H9 (cell line): ENCODE measurements around the gene AJAP1. TPM values are rescaled to one million over a fixed set of nuclear protein-coding genes. Genes with fewer than 3 reads are reported as not detected.
A peak's percentile ranks its signal among the peaks of the same experiment; 100 is the strongest.

ENCODE experiments used
- DNase-seq: peaks from one replicate; pipeline ENCODE4 v3.0.0-alpha.2; 2017
- H2AFZ ChIP-seq: one replicate; pipeline ENCODE4 v1.6.1; 2013; ENCODE audit warnings: mild to moderate bottlenecking, low read length, control low read depth, moderate library complexity
- H2AK5ac ChIP-seq: 2 replicates; pipeline ENCODE4 v1.6.1; 2013; ENCODE audit warnings: low read length, control low read depth, mixed read lengths; ENCODE audit not compliant: insufficient read length
- H2BK120ac ChIP-seq: one replicate; pipeline ENCODE4 v1.6.1; 2013; ENCODE audit warnings: low read depth, mild to moderate bottlenecking, low read length, control low read depth, inconsistent platforms; ENCODE audit not compliant: poor library complexity, severe bottlenecking
- H2BK12ac ChIP-seq: 2 replicates; pipeline ENCODE4 v1.6.1; 2013; ENCODE audit warnings: low read length, control low read depth, mixed read lengths, low read depth; ENCODE audit not compliant: insufficient read length
- H2BK15ac ChIP-seq: 2 replicates; pipeline ENCODE4 v1.6.1; 2013; ENCODE audit warnings: low read depth, low read length, control low read depth
- H2BK20ac ChIP-seq: one replicate; pipeline ENCODE4 v1.6.1; 2013; ENCODE audit warnings: low read depth, mild to moderate bottlenecking, low read length, control low read depth, inconsistent platforms; ENCODE audit not compliant: poor library complexity, severe bottlenecking
- H2BK5ac ChIP-seq: 2 replicates; pipeline ENCODE4 v1.6.1; 2013; ENCODE audit warnings: low read length, control low read depth, mixed read lengths; ENCODE audit not compliant: insufficient read length
- H3K14ac ChIP-seq: 2 replicates; pipeline ENCODE4 v1.6.1; 2013; ENCODE audit warnings: low read length, control low read depth; ENCODE audit not compliant: insufficient read depth
- H3K18ac ChIP-seq: 2 replicates; pipeline ENCODE4 v1.6.1; 2013; ENCODE audit warnings: low read depth, mild to moderate bottlenecking, mixed read lengths, low read length, control low read depth; ENCODE audit not compliant: insufficient read length
- H3K23ac ChIP-seq: 2 replicates; pipeline ENCODE4 v1.6.1; 2013; ENCODE audit warnings: low read length, control low read depth, mixed read lengths, low read depth; ENCODE audit not compliant: insufficient read length
- H3K23me2 ChIP-seq: 2 replicates; pipeline ENCODE4 v1.6.1; 2013; ENCODE audit warnings: low read depth, mild to moderate bottlenecking, mixed read lengths, low read length, control low read depth; ENCODE audit not compliant: insufficient read length, poor library complexity, severe bottlenecking
- H3K27ac ChIP-seq: 2 replicates; pipeline ENCODE4 v1.5.1; 2013; ENCODE audit warnings: low read length, control low read depth, mixed read lengths, low read depth; ENCODE audit not compliant: insufficient read length
- H3K27me3 ChIP-seq: 2 replicates; pipeline ENCODE4 v1.6.1; 2013; ENCODE audit warnings: low read length, control low read depth, inconsistent platforms; ENCODE audit not compliant: insufficient read depth
- H3K4ac ChIP-seq: 2 replicates; pipeline ENCODE4 v1.6.1; 2013; ENCODE audit warnings: low read depth, mild to moderate bottlenecking, control low read depth, inconsistent platforms, low read length, moderate library complexity
- H3K4me1 ChIP-seq: 2 replicates; pipeline ENCODE4 v1.6.1; 2013; ENCODE audit warnings: low read length, control low read depth, inconsistent platforms; ENCODE audit not compliant: insufficient read depth
- H3K4me2 ChIP-seq: 2 replicates; pipeline ENCODE4 v1.6.1; 2013; ENCODE audit warnings: low read length, control low read depth, mixed read lengths; ENCODE audit not compliant: insufficient read length, insufficient read depth
- H3K56ac ChIP-seq: 2 replicates; pipeline ENCODE4 v1.6.1; 2013; ENCODE audit warnings: low read depth, mild to moderate bottlenecking, mixed read lengths, low read length, control low read depth; ENCODE audit not compliant: insufficient read length
- H3K79me1 ChIP-seq: 2 replicates; pipeline ENCODE4 v1.6.1; 2013; ENCODE audit warnings: low read depth, mild to moderate bottlenecking, moderate library complexity, low read length, control low read depth, inconsistent platforms; ENCODE audit not compliant: insufficient read depth, poor library complexity, severe bottlenecking
- H3K79me2 ChIP-seq: 2 replicates; pipeline ENCODE4 v1.6.1; 2013; ENCODE audit warnings: low read length, control low read depth, inconsistent platforms; ENCODE audit not compliant: insufficient read depth
- H3K9ac ChIP-seq: 2 replicates; pipeline ENCODE4 v1.6.1; 2013; ENCODE audit warnings: low read length, control low read depth, mixed read lengths; ENCODE audit not compliant: insufficient read length; ENCODE audit errors: extremely low read depth
- H3K9me3 ChIP-seq: one replicate; pipeline ENCODE4 v1.6.1; 2013; ENCODE audit warnings: low read depth, low read length, inconsistent platforms; ENCODE audit not compliant: control insufficient read depth
- H3T11ph ChIP-seq: one replicate; pipeline ENCODE4 v1.6.1; 2013; ENCODE audit warnings: mild to moderate bottlenecking, low read length, control low read depth, inconsistent platforms
- H4K20me1 ChIP-seq: one replicate; pipeline ENCODE4 v1.6.1; 2013; ENCODE audit not compliant: control insufficient read depth, insufficient read length, insufficient read depth
- H4K5ac ChIP-seq: 2 replicates; pipeline ENCODE4 v1.6.1; 2013; ENCODE audit warnings: low read depth, mild to moderate bottlenecking, mixed read lengths, low read length, control low read depth; ENCODE audit not compliant: insufficient read length
- H4K8ac ChIP-seq: replicated peaks from 2 replicates; pipeline ENCODE4 v1.6.1; 2013; ENCODE audit warnings: low read length, control low read depth, mixed read lengths, low read depth; ENCODE audit not compliant: insufficient read length
- H4K91ac ChIP-seq: 2 replicates; pipeline ENCODE4 v1.6.1; 2013; ENCODE audit warnings: low read depth, mild to moderate bottlenecking, moderate library complexity, mixed read lengths, low read length, control low read depth; ENCODE audit not compliant: insufficient read length
- H3K27ac Mint-ChIP-seq, 3 experiments: 2 replicates in 2 of 3; 3 replicates in 1 of 3; pipeline ENCODE4 v1.8.0; 2020 to 2021; ENCODE audit warnings: mixed read lengths in 3 of 3, mild to moderate bottlenecking in 1 of 3, moderate library complexity in 1 of 3
- H3K27me3 Mint-ChIP-seq: 2 replicates; pipeline ENCODE4 v1.8.0; 2021; ENCODE audit warnings: low read depth, mild to moderate bottlenecking, moderate library complexity, mixed read lengths
- H3K36me3 Mint-ChIP-seq, 3 experiments: 2 replicates in 2 of 3; 3 replicates in 1 of 3; pipeline ENCODE4 v1.8.0; 2020 to 2021; ENCODE audit warnings: low read depth in 3 of 3, mixed read lengths in 3 of 3; ENCODE audit not compliant: insufficient read depth in 1 of 3
- H3K4me1 Mint-ChIP-seq, 2 experiments: 2 replicates each; pipeline ENCODE4 v1.8.0; 2020; ENCODE audit warnings: mixed read lengths in 2 of 2
- H3K4me3 Mint-ChIP-seq, 2 experiments: 2 replicates in 1 of 2; 3 replicates in 1 of 2; pipeline ENCODE4 v1.8.0; 2020 to 2021; ENCODE audit warnings: mild to moderate bottlenecking in 2 of 2, mixed read lengths in 2 of 2, moderate library complexity in 1 of 2
- H3K9me3 Mint-ChIP-seq, 2 experiments: 2 replicates in 1 of 2; 3 replicates in 1 of 2; pipeline ENCODE4 v1.8.0; 2020; ENCODE audit warnings: mild to moderate bottlenecking in 2 of 2, mixed read lengths in 2 of 2, moderate library complexity in 1 of 2
- CTCF ChIP-seq: fragments of 200-600 bp; sonication (generic); conservative IDR thresholded peaks from 3 replicates; pipeline ENCODE4 v1.8.0; 2021; ENCODE audit warnings: antibody characterized with exemption, mild to moderate bottlenecking
- WGBS: extraction: QIAGEN DNeasy Blood & Tissue Kit; methylation state at CpG from one replicate; pipeline ENCODE4 v1.1.7; 2013; ENCODE audit warnings: missing lambda C conversion rate, low lambda C conversion rate, mixed read lengths; ENCODE audit not compliant: insufficient read length; ENCODE audit errors: extremely low coverage; 5-methylcytosine and 5-hydroxymethylcytosine counted together
- total RNA-seq: library from RNA; stranded (reverse); gene quantifications from 2 replicates; pipeline ENCODE4 v1.2.1, GENCODE V29; 2021

Gene AJAP1
- total RNA-seq, 1 experiment from 2014 or later: 8.6 TPM

GRCh38 chr1:4794020-4794780, 139.8 kb downstream of the AJAP1 start:
- peaks cover 8% of the 10 kb centered on the region for H3K9me3 ChIP-seq
- no peaks in the 10 kb centered on the region for H3K79me1 ChIP-seq
- peaks cover 2% of the 10 kb centered on the region for H3K27me3 ChIP-seq
- H3K9ac ChIP-seq: no peak overlapping the region
- no peak overlapping the region for H3K27ac ChIP-seq
- H3T11ph ChIP-seq: no peak overlapping the region
- H3K4me2 ChIP-seq: no peak overlapping the region
- no peak overlapping the region; the same call in 1 of the 2 replicates for H3K14ac ChIP-seq
- Mint-ChIP-seq H3K27me3 (peaks cover 19% of the 10 kb centered on the region), H3K27ac (no peak overlapping the region), H3K4me1 (peaks cover 6 to 13% of the 10 kb centered on the region in 2 experiments; a peak in 2 of 4 replicates), H3K9me3 (peaks cover 10 to 18% of the 10 kb centered on the region in 2 experiments; a peak in 4 of 5 replicates), H3K4me3 (no peak overlapping the region), H3K36me3 (peaks cover 0 to 7% (median 4%) of the 10 kb centered on the region in 3 experiments; a peak in 3 of 7 replicates)
- no peak overlapping the region for H2BK15ac ChIP-seq
- H4K5ac ChIP-seq: no peak overlapping the region
- no CpG with 5 or more reads among the region's 6 CpGs for WGBS
- no peak overlapping the region for H2AK5ac ChIP-seq
- H2BK120ac ChIP-seq: no peak overlapping the region
- H3K79me2 ChIP-seq: no peaks in the 10 kb centered on the region
- no peaks in the 10 kb centered on the region for H3K4me1 ChIP-seq
- H3K23ac ChIP-seq: no peak overlapping the region
- H2AFZ ChIP-seq: no peak overlapping the region
- no peaks in the 10 kb centered on the region for H3K23me2 ChIP-seq
- no peak for DNase-seq
- H3K56ac ChIP-seq: no peak overlapping the region
- no peak for TF ChIP-seq CTCF
- H4K8ac ChIP-seq: peak overlapping the region; percentile 52
- H2BK12ac ChIP-seq: no peak overlapping the region
- no peak overlapping the region for H3K4ac ChIP-seq
- H4K91ac ChIP-seq: no peak overlapping the region
- no peaks in the 10 kb centered on the region for H4K20me1 ChIP-seq
- H3K18ac ChIP-seq: no peak overlapping the region
- no peak overlapping the region for H2BK20ac ChIP-seq
- H2BK5ac ChIP-seq: no peak overlapping the region
